Hepatocyte (in vitro differentiated cells): ENCODE data around the gene GDPGP1.

Experiments
- EZH2 ChIP-seq: fragments of 200-600 bp; sonication (generic); IDR thresholded peaks from 2 replicates; pipeline ENCODE4 v1.6.1; 2016; ENCODE audit warnings: antibody characterized with exemption, mild to moderate bottlenecking, borderline replicate concordance
- EZH2phosphoT487 ChIP-seq: fragments of 200-600 bp; sonication (generic); IDR thresholded peaks from one replicate; pipeline ENCODE4 v1.6.1; 2018; ENCODE audit warnings: antibody characterized with exemption, mild to moderate bottlenecking, low read depth, moderate library complexity; ENCODE audit not compliant: unreplicated experiment, severe bottlenecking
- TF ChIP-seq, protein P1 (sequence below): fragments of 200-600 bp; sonication (generic); IDR thresholded peaks from 2 replicates; pipeline ENCODE4 v1.5.1; 2016; ENCODE audit warnings: antibody characterized with exemption, mild to moderate bottlenecking; ENCODE audit not compliant: poor library complexity

DNA sequence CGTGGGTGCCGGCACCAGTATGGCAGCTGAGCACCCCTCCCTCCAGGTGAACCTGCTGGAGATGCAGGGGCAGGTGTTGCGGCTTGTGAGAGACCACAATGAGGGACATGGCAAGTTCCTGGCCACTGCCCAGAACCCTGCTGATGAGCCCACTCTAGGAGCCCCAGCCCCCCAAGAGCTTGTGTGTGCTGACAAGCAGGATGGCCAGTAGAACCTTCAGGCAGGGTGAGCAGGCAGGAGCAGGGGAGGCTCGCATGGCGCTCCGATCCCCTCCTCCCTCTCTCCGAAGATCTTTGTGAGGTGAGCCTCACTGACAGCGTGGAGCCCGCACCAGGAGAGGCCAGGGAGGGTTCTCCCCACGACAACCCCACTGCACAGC lies 61.2 kb downstream of the GDPGP1 start:
- TF ChIP-seq, protein P1, sequence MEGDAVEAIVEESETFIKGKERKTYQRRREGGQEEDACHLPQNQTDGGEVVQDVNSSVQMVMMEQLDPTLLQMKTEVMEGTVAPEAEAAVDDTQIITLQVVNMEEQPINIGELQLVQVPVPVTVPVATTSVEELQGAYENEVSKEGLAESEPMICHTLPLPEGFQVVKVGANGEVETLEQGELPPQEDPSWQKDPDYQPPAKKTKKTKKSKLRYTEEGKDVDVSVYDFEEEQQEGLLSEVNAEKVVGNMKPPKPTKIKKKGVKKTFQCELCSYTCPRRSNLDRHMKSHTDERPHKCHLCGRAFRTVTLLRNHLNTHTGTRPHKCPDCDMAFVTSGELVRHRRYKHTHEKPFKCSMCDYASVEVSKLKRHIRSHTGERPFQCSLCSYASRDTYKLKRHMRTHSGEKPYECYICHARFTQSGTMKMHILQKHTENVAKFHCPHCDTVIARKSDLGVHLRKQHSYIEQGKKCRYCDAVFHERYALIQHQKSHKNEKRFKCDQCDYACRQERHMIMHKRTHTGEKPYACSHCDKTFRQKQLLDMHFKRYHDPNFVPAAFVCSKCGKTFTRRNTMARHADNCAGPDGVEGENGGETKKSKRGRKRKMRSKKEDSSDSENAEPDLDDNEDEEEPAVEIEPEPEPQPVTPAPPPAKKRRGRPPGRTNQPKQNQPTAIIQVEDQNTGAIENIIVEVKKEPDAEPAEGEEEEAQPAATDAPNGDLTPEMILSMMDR = no peak
- no peak for TF ChIP-seq EZH2
- TF ChIP-seq EZH2phosphoT487 = no peak
